NCI-H460 (cell line): ENCODE measurements around the gene PSD4. TPM values are rescaled to one million over a fixed set of nuclear protein-coding genes. Genes with fewer than 3 reads are reported as not detected.

Source experiments
- DNase-seq: peaks from one replicate; pipeline ENCODE4 v3.0.0-alpha.2; 2016; ENCODE audit warnings: low read depth; ENCODE audit errors: extremely low read depth
- total RNA-seq: library from RNA; depleted of rRNA; stranded (reverse); fragments of >200 nt; shearing (Covaris generic); gene quantifications from 2 replicates; pipeline ENCODE4 v1.2.3, GENCODE V29; 2014

Gene PSD4
- total RNA-seq, 1 experiment from 2014 or later: 0.64 TPM

- no peak for DNase-seq
Measured at GRCh38 chr2:113234721-113235346, 61.1 kb downstream of the PSD4 start.

- DNase-seq: peak; percentile 56
Measured at GRCh38 chr2:113235347-113236226, 61.8 kb downstream of the PSD4 start.

- no peak for DNase-seq
Measured at GRCh38 chr2:113236367-113237159, 62.8 kb downstream of the PSD4 start.

- no peak for DNase-seq
Measured at GRCh38 chr2:113237604-113238160, 63.9 kb downstream of the PSD4 start.

- DNase-seq: no peak
Measured at GRCh38 chr2:113238871-113239839, 65.4 kb downstream of the PSD4 start.

GRCh38 chr2:113240150-113240914 is 66.6 kb downstream of the PSD4 start:
- peak; percentile 26 for DNase-seq

GRCh38 chr2:113240915-113241911 is 67.4 kb downstream of the PSD4 start:
- DNase-seq: peak; percentile 93

GRCh38 chr2:113242327-113242726 is 68.6 kb downstream of the PSD4 start:
- no peak for DNase-seq

- DNase-seq: no peak
Measured at GRCh38 chr2:113245276-113245711, 71.5 kb downstream of the PSD4 start.

GRCh38 chr2:113246606-113247005 is 72.8 kb downstream of the PSD4 start:
- no peak for DNase-seq

GRCh38 chr2:113248997-113249770 is 75.4 kb downstream of the PSD4 start:
- DNase-seq: peak; percentile 73

- no peak for DNase-seq
Measured at GRCh38 chr2:113251118-113251517, 77.3 kb downstream of the PSD4 start.

GRCh38 chr2:113252047-113252590 is 78.3 kb downstream of the PSD4 start:
- DNase-seq: no peak

GRCh38 chr2:113253453-113253852 is 79.7 kb downstream of the PSD4 start:
- no peak for DNase-seq

- DNase-seq: no peak
Measured at GRCh38 chr2:113255140-113256070, 81.6 kb downstream of the PSD4 start.
